ENCODE measurements around the gene RAP2A.

DNA sequence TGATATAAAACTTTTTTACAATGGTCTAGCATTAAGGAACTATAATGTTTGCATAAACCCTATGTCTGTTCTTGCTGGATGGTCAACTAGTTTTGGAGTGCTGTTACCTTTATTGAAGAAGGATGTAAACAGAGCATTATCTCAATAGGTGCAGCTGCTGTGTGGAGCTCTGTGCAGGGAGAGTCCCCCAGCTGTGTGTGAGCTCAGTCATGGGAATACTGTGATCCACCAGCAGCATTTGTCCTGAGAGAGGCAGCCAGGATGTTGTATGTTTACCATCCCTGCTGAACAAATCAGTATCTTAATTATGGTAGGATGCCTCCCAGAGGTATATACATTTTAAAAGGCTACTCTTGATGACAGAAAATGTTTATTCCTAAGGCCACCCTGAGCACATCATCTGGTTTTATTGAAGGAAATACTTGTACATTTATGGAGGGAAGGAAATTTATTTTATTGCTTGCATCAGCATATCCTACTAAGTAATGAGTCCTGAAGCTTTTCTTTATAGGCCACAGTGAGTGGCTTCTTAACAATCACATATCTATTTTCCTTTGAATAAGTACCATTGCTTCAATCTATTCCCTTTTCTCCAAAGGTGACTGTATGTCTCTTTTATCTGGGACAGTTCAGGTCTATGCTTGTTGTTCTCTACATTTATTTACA is 11.7 kb downstream of the RAP2A start:
- TF ChIP-seq, protein P1, sequence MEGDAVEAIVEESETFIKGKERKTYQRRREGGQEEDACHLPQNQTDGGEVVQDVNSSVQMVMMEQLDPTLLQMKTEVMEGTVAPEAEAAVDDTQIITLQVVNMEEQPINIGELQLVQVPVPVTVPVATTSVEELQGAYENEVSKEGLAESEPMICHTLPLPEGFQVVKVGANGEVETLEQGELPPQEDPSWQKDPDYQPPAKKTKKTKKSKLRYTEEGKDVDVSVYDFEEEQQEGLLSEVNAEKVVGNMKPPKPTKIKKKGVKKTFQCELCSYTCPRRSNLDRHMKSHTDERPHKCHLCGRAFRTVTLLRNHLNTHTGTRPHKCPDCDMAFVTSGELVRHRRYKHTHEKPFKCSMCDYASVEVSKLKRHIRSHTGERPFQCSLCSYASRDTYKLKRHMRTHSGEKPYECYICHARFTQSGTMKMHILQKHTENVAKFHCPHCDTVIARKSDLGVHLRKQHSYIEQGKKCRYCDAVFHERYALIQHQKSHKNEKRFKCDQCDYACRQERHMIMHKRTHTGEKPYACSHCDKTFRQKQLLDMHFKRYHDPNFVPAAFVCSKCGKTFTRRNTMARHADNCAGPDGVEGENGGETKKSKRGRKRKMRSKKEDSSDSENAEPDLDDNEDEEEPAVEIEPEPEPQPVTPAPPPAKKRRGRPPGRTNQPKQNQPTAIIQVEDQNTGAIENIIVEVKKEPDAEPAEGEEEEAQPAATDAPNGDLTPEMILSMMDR (conservative IDR thresholded peaks at IDR 0.05; ENCODE audit: low read depth, low read length): no peak
- TF ChIP-seq EZH2 (IDR thresholded peaks at IDR 0.05; ENCODE audit: low read length, unreplicated experiment): no peak
